SK-N-SH (cell line): Measurements from ENCODE around the gene PDE10A. TPM values are rescaled to one million over a fixed set of nuclear protein-coding genes. Genes with fewer than 3 reads are reported as not detected.

Experiments used
- CTCF ChIA-PET: fragments of 300-600, 350-600 bp; formaldehyde crosslinking; extraction: SDS; loops from one replicate; lab custom pipeline; 2021; lab: Yijun Ruan, JAX
- POLR2A ChIA-PET: fragments of 350-600 bp; sonication (Branson Sonifier 250); formaldehyde crosslinking; extraction: SDS; loops from one replicate; lab custom pipeline; 2020; ENCODE audit warnings: antibody characterized with exemption, inconsistent platforms; lab: Yijun Ruan, JAX
- DNase-seq: peaks from one replicate; pipeline ENCODE4 v3.0.0; 2012
- H2AFZ ChIP-seq: fragments of 200-600 bp; sonication (generic); 2 replicates; pipeline ENCODE4 v1.8.1; 2016; ENCODE audit warnings: antibody characterized with exemption, mild to moderate bottlenecking, low read depth
- H3F3A ChIP-seq: fragments of 200-600 bp; sonication (generic); replicated peaks from 2 replicates; pipeline ENCODE3; 2016; ENCODE audit warnings: antibody characterized with exemption, mild to moderate bottlenecking; ENCODE audit not compliant: insufficient read depth
- H3K27ac ChIP-seq, 2 experiments: fragments of 200-500 bp in 1 of 2; fragments of 200-600 bp in 1 of 2; sonication (Bioruptor generic) in 1 of 2; sonication (generic), shearing (Covaris generic) in 1 of 2; 2 replicates each; pipeline versions ENCODE4 v1.5.1 to v1.6.1; 2014 to 2016; ENCODE audit warnings: low read depth in 2 of 2, inconsistent platforms in 1 of 2, low read length in 1 of 2, mild to moderate bottlenecking in 1 of 2, mixed read lengths in 1 of 2
- H3K27me3 ChIP-seq: fragments of 200-600 bp; sonication (generic), shearing (Covaris generic); 2 replicates; pipeline ENCODE4 v1.6.1; 2016; ENCODE audit warnings: mixed run types; ENCODE audit not compliant: insufficient read depth
- H3K36me3 ChIP-seq, 2 experiments: fragments of 200-500 bp in 1 of 2; fragments of 200-600 bp in 1 of 2; sonication (Bioruptor generic) in 1 of 2; sonication (generic) in 1 of 2; replicated peaks in 1 of 2; 2 replicates each; pipeline versions ENCODE3 to v1.5.1; 2014 to 2016; ENCODE audit warnings: low read length in 1 of 2, mild to moderate bottlenecking in 1 of 2; ENCODE audit not compliant: insufficient read depth in 2 of 2, control insufficient read depth in 1 of 2
- H3K4me1 ChIP-seq, 2 experiments: fragments of 200-500 bp in 1 of 2; fragments of 200-600 bp in 1 of 2; sonication (Bioruptor generic) in 1 of 2; sonication (generic), shearing (Covaris generic) in 1 of 2; 2 replicates each; pipeline versions ENCODE4 v1.5.1 to v1.6.1; 2014 to 2016; ENCODE audit warnings: low read depth in 1 of 2, low read length in 1 of 2, mixed run types in 1 of 2; ENCODE audit not compliant: insufficient read depth in 2 of 2, control insufficient read depth in 1 of 2
- H3K4me2 ChIP-seq: fragments of 200-600 bp; sonication (generic), shearing (Covaris generic); 2 replicates; pipeline ENCODE4 v1.6.1; 2017; ENCODE audit warnings: mixed run types
- H3K4me3 ChIP-seq, 2 experiments: fragments of 200-500 bp in 1 of 2; fragments of 200-600 bp in 1 of 2; sonication (Bioruptor generic) in 1 of 2; sonication (generic), shearing (Covaris generic) in 1 of 2; 2 replicates each; pipeline versions ENCODE4 v1.5.1 to v1.8.1; 2014 to 2016; ENCODE audit warnings: low read depth in 2 of 2, inconsistent platforms in 1 of 2, low read length in 1 of 2, mild to moderate bottlenecking in 1 of 2, mixed read lengths in 1 of 2, moderate library complexity in 1 of 2
- H3K79me2 ChIP-seq: fragments of 200-600 bp; sonication (generic); 2 replicates; pipeline ENCODE4 v1.8.1; 2017; ENCODE audit warnings: mild to moderate bottlenecking; ENCODE audit not compliant: insufficient read depth
- H3K9ac ChIP-seq: fragments of 200-600 bp; sonication (generic); 2 replicates; pipeline ENCODE4 v1.6.1; 2017; ENCODE audit warnings: mixed run types
- H3K9me2 ChIP-seq: fragments of 200-600 bp; sonication (generic); 2 replicates; pipeline ENCODE4 v1.6.1; 2017; ENCODE audit warnings: mixed run types
- H3K9me3 ChIP-seq: fragments of 200-600 bp; sonication (generic); 2 replicates; pipeline ENCODE4 v1.6.1; 2017; ENCODE audit warnings: mixed run types, mild to moderate bottlenecking, moderate library complexity
- H4K20me1 ChIP-seq: fragments of 200-600 bp; sonication (generic); 2 replicates; pipeline ENCODE4 v1.6.1; 2017; ENCODE audit warnings: mild to moderate bottlenecking, mixed run types; ENCODE audit not compliant: insufficient read depth
- CHD2 ChIP-seq: fragments of 150-350 bp; IDR thresholded peaks from 2 replicates; pipeline ENCODE4 v1.6.1; 2018; ENCODE audit warnings: low read length; ENCODE audit not compliant: partially characterized antibody
- GATA2 ChIP-seq: sonication (generic); formaldehyde crosslinking; IDR thresholded peaks from 2 replicates; pipeline ENCODE4 v1.5.0; 2020; ENCODE audit warnings: mild to moderate bottlenecking, missing genetic modification reagents
- JUND ChIP-seq: IDR thresholded peaks from 2 replicates; pipeline ENCODE4 v1.4.0; 2012
- MEF2A ChIP-seq: IDR thresholded peaks from 2 replicates; pipeline ENCODE4 v1.4.0; 2012; ENCODE audit warnings: low read depth, borderline replicate concordance
- NRF1 ChIP-seq: IDR thresholded peaks from 2 replicates; pipeline ENCODE4 v1.6.1; 2012; ENCODE audit warnings: low read depth, mild to moderate bottlenecking, low read length
- RXRA ChIP-seq: IDR thresholded peaks from 2 replicates; pipeline ENCODE4 v1.4.0; 2012; ENCODE audit warnings: low read depth, mild to moderate bottlenecking, borderline replicate concordance
- TAF1 ChIP-seq: IDR thresholded peaks from 2 replicates; pipeline ENCODE4 v1.6.1; 2012; ENCODE audit warnings: low read depth, mild to moderate bottlenecking, low read length, moderate library complexity, borderline replicate concordance
- TCF12 ChIP-seq: IDR thresholded peaks from 2 replicates; pipeline ENCODE4 v1.4.0; 2012
- TEAD4 ChIP-seq: IDR thresholded peaks from 2 replicates; pipeline ENCODE4 v1.4.0; 2012; ENCODE audit warnings: mild to moderate bottlenecking, borderline replicate concordance; ENCODE audit not compliant: insufficient read depth
- YY1 ChIP-seq: IDR thresholded peaks from 2 replicates; pipeline ENCODE4 v1.4.0; 2012; ENCODE audit warnings: low read depth, mild to moderate bottlenecking
- WGBS: methylation state at CpG from one replicate; pipeline ENCODE4 v1.1.6; 2017; ENCODE audit warnings: low lambda C conversion rate; 5-methylcytosine and 5-hydroxymethylcytosine counted together
- polyA plus RNA-seq, 3 experiments: library from polyadenylated mRNA; depleted of rRNA; stranded (reverse); fragments of >200 nt; gene quantifications; 2 replicates each; pipeline ENCODE4 v1.2.3, GENCODE V29; 2012
- TF ChIP-seq, protein P1 (sequence below): IDR thresholded peaks from 2 replicates; pipeline ENCODE4; 2012
- TF ChIP-seq, protein P2 (sequence below): IDR thresholded peaks from 2 replicates; pipeline ENCODE4 v1.4.0; 2012; ENCODE audit warnings: low read depth, borderline replicate concordance
- TF ChIP-seq, protein P3 (sequence below): fragments of 150-350 bp; IDR thresholded peaks from 2 replicates; pipeline ENCODE4 v1.6.1; 2017; ENCODE audit warnings: antibody characterized with exemption, low read length, low read depth, borderline replicate concordance
- TF ChIP-seq, protein P4 (sequence below): IDR thresholded peaks from 2 replicates; pipeline ENCODE4 v1.6.1; 2012; ENCODE audit warnings: mild to moderate bottlenecking, low read depth, low read length, moderate library complexity

The PDE10A gene
- polyA plus RNA-seq, 1 of the 3 experiments (the other 2 are of a cell fraction) = 0.43 TPM

DNA sequence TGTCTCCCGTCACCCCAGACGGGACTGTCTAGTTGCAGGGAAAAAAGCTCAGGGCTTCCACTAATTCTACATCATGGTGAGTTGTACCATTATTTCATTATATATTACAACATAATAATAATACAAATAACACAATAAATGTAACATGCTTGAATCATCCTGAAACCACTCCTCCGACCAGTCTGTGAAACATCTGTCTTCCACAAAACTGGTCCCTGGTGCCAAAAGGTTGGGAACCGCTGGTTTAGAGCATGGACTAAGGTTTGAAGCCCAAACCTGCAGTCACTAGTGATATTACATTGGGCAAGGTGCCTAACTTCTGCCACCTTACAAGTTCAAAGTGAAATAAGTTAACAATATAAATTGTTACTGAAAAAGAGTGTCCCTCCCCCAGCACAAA lies 175.7 kb downstream of the PDE10A start:
- 70% methylated on average over 4 of the region's 4 CpGs for WGBS
- POLR2A ChIA-PET = no interaction called here
- Histone ChIP-seq H3K4me2 (no peak overlapping the region), H3F3A (no peaks in the 10 kb centered on the region), H4K20me1 (no peaks in the 10 kb centered on the region), H3K27me3 (no peaks in the 10 kb centered on the region), H3K4me3 (no peak overlapping the region), H3K9ac (no peak overlapping the region), H3K4me1 (no peaks in the 10 kb centered on the region; a peak in 1 of 4 replicates), H3K9me2 (no peaks in the 10 kb centered on the region), H2AFZ (no peak overlapping the region), H3K9me3 (no peaks in the 10 kb centered on the region), H3K36me3 (no peaks in the 10 kb centered on the region), H3K27ac (no peak overlapping the region), H3K79me2 (no peaks in the 10 kb centered on the region)
- CTCF ChIA-PET = no interaction called here
- no peak for TF ChIP-seq GATA2 (CRISPR knock-in tag)
- TF ChIP-seq, protein P1, sequence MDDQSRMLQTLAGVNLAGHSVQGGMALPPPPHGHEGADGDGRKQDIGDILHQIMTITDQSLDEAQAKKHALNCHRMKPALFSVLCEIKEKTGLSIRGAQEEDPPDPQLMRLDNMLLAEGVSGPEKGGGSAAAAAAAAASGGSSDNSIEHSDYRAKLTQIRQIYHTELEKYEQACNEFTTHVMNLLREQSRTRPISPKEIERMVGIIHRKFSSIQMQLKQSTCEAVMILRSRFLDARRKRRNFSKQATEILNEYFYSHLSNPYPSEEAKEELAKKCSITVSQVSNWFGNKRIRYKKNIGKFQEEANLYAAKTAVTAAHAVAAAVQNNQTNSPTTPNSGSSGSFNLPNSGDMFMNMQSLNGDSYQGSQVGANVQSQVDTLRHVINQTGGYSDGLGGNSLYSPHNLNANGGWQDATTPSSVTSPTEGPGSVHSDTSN = no peak
- TF ChIP-seq TCF12 = no peak
- no peak for TF ChIP-seq JUND
- TF ChIP-seq MEF2A = no peak
- TF ChIP-seq YY1 = no peak
- TF ChIP-seq TEAD4 = no peak
- TF ChIP-seq, protein P2, sequence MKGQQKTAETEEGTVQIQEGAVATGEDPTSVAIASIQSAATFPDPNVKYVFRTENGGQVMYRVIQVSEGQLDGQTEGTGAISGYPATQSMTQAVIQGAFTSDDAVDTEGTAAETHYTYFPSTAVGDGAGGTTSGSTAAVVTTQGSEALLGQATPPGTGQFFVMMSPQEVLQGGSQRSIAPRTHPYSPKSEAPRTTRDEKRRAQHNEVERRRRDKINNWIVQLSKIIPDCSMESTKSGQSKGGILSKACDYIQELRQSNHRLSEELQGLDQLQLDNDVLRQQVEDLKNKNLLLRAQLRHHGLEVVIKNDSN = no peak
- no peak for TF ChIP-seq TAF1
- no peak for TF ChIP-seq RXRA
- TF ChIP-seq, protein P3, sequence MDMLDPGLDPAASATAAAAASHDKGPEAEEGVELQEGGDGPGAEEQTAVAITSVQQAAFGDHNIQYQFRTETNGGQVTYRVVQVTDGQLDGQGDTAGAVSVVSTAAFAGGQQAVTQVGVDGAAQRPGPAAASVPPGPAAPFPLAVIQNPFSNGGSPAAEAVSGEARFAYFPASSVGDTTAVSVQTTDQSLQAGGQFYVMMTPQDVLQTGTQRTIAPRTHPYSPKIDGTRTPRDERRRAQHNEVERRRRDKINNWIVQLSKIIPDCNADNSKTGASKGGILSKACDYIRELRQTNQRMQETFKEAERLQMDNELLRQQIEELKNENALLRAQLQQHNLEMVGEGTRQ = no peak
- TF ChIP-seq, protein P4, sequence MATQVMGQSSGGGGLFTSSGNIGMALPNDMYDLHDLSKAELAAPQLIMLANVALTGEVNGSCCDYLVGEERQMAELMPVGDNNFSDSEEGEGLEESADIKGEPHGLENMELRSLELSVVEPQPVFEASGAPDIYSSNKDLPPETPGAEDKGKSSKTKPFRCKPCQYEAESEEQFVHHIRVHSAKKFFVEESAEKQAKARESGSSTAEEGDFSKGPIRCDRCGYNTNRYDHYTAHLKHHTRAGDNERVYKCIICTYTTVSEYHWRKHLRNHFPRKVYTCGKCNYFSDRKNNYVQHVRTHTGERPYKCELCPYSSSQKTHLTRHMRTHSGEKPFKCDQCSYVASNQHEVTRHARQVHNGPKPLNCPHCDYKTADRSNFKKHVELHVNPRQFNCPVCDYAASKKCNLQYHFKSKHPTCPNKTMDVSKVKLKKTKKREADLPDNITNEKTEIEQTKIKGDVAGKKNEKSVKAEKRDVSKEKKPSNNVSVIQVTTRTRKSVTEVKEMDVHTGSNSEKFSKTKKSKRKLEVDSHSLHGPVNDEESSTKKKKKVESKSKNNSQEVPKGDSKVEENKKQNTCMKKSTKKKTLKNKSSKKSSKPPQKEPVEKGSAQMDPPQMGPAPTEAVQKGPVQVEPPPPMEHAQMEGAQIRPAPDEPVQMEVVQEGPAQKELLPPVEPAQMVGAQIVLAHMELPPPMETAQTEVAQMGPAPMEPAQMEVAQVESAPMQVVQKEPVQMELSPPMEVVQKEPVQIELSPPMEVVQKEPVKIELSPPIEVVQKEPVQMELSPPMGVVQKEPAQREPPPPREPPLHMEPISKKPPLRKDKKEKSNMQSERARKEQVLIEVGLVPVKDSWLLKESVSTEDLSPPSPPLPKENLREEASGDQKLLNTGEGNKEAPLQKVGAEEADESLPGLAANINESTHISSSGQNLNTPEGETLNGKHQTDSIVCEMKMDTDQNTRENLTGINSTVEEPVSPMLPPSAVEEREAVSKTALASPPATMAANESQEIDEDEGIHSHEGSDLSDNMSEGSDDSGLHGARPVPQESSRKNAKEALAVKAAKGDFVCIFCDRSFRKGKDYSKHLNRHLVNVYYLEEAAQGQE = no peak
- no peak for TF ChIP-seq CHD2
- no peak for TF ChIP-seq NRF1
- DNase-seq = no peak
